AG09309 (cell line): ENCODE measurements around the gene NLK.

ENCODE experiments used
- DNase-seq: peaks from one replicate; pipeline ENCODE4 v3.0.0-alpha.2; 2010; ENCODE audit warnings: low read depth
- H3K4me3 ChIP-seq: 2 replicates; pipeline ENCODE4 v1.5.1; 2011; ENCODE audit warnings: mild to moderate bottlenecking, low read depth, low read length, moderate library complexity; ENCODE audit not compliant: control insufficient read depth
- CTCF ChIP-seq: IDR thresholded peaks from 2 replicates; pipeline ENCODE4 v1.5.1; 2011; ENCODE audit warnings: mild to moderate bottlenecking, low read depth, low read length, inconsistent platforms; ENCODE audit not compliant: insufficient read depth, control insufficient read depth; ENCODE audit errors: missing control alignments

The NLK gene

GRCh38 chr17:28078341-28079229 is 36.1 kb downstream of the NLK start:
- TF ChIP-seq CTCF = no peak
- H3K4me3 ChIP-seq = no peak overlapping the region
- no peak for DNase-seq

GRCh38 chr17:28081467-28081866 is 39.0 kb downstream of the NLK start:
- TF ChIP-seq CTCF = no peak
- no peak overlapping the region for H3K4me3 ChIP-seq
- DNase-seq = no peak

GRCh38 chr17:28085766-28086165 is 43.3 kb downstream of the NLK start:
- no peak for TF ChIP-seq CTCF
- H3K4me3 ChIP-seq = no peak overlapping the region
- DNase-seq = no peak

- H3K4me3 ChIP-seq = no peak overlapping the region
- no peak for TF ChIP-seq CTCF
- no peak for DNase-seq
These were observed 44.0 kb downstream of the NLK start for GRCh38 chr17:28086519-28086918.

- TF ChIP-seq CTCF = no peak
- no peak for DNase-seq
These were observed 45.3 kb downstream of the NLK start for GRCh38 chr17:28087743-28088142.

GRCh38 chr17:28090551-28090950 is 48.1 kb downstream of the NLK start:
- no peak for TF ChIP-seq CTCF
- H3K4me3 ChIP-seq = no peak overlapping the region
- DNase-seq = no peak

More at GRCh38 chr17:28087743-28088142, 45.3 kb downstream of the NLK start:
- H3K4me3 ChIP-seq = no peak overlapping the region
